HL-60 (cell line): ENCODE measurements around the gene RAPGEF2.

Source experiments
- DNase-seq, 2 experiments: peaks; one replicate each; pipeline ENCODE4 v3.0.0-alpha.2; 2010 to 2020; ENCODE audit warnings: low read depth in 1 of 2, low spot score in 1 of 2
- H3K27ac ChIP-seq: fragments of 250-450 bp; sonication (Bioruptor Pico); replicated peaks from 2 replicates; pipeline ENCODE4 v1.5.1; 2020; ENCODE audit warnings: mild to moderate bottlenecking, moderate library complexity
- H3K27me3 ChIP-seq: fragments of 250-450 bp; sonication (Bioruptor Pico); 2 replicates; pipeline ENCODE4 v1.5.1; 2021; ENCODE audit warnings: mild to moderate bottlenecking, moderate library complexity; ENCODE audit not compliant: insufficient read depth, poor library complexity, severe bottlenecking
- H3K4me3 ChIP-seq: replicated peaks from 2 replicates; pipeline ENCODE4 v1.5.1; 2011; ENCODE audit warnings: mild to moderate bottlenecking, control low read depth, low read length; ENCODE audit not compliant: insufficient read depth
- CTCF ChIP-seq: IDR thresholded peaks from one replicate; pipeline ENCODE4 v1.5.1; 2011; ENCODE audit warnings: low read length, control low read depth, inconsistent platforms; ENCODE audit not compliant: insufficient read depth
- GABPA ChIP-seq: IDR thresholded peaks from 2 replicates; pipeline ENCODE4 v1.6.1; 2012; ENCODE audit warnings: low read depth
- POLR2AphosphoS5 ChIP-seq: IDR thresholded peaks from 2 replicates; pipeline ENCODE4 v1.6.1; 2012; ENCODE audit warnings: low read depth
- REST ChIP-seq: IDR thresholded peaks from 2 replicates; pipeline ENCODE4 v1.6.1; 2012; ENCODE audit warnings: low read depth; ENCODE audit not compliant: insufficient replicate concordance
- SPI1 ChIP-seq: IDR thresholded peaks from 2 replicates; pipeline ENCODE4 v1.6.1; 2012; ENCODE audit warnings: low read depth, mild to moderate bottlenecking, borderline replicate concordance

RAPGEF2 gene

GRCh38 chr4:159146488-159146887 is 43.6 kb downstream of the RAPGEF2 start:
- Histone ChIP-seq H3K27ac (no peak overlapping the region), H3K27me3 (no peaks in the 10 kb centered on the region), H3K4me3 (no peak overlapping the region)
- no peak for DNase-seq
- TF ChIP-seq GABPA: no peak
- no peak for TF ChIP-seq SPI1
- TF ChIP-seq REST: no peak
- TF ChIP-seq POLR2AphosphoS5: no peak
- no peak for TF ChIP-seq CTCF

GRCh38 chr4:159148441-159148840 is 45.6 kb downstream of the RAPGEF2 start:
- DNase-seq: no peak
- no peak overlapping the region for H3K27ac ChIP-seq
- H3K4me3 ChIP-seq: no peak overlapping the region
- H3K27me3 ChIP-seq: no peaks in the 10 kb centered on the region
- TF ChIP-seq CTCF (no peak), GABPA (no peak), SPI1 (no peak), POLR2AphosphoS5 (no peak), REST (no peak)

- no peak for TF ChIP-seq GABPA
- no peak for TF ChIP-seq CTCF
- no peak for TF ChIP-seq REST
- no peak for TF ChIP-seq SPI1
- no peak for TF ChIP-seq POLR2AphosphoS5
- H3K4me3 ChIP-seq: no peak overlapping the region
- H3K27ac ChIP-seq: no peak overlapping the region
- DNase-seq: no peak
- no peaks in the 10 kb centered on the region for H3K27me3 ChIP-seq
These were observed 46.8 kb downstream of the RAPGEF2 start for GRCh38 chr4:159149666-159150065.
